PC-9 (cell line): Measurements from ENCODE around the gene IVD. TPM values are rescaled to one million over a fixed set of nuclear protein-coding genes. Genes with fewer than 3 reads are reported as not detected.

Source experiments
- BruUV-seq: library from RNA; stranded (reverse); fragments of 400-500 nt; replicated peaks from 2 replicates; lab custom pipeline; 2021; lab: Mats Ljungman, UMichigan
- CTCF ChIA-PET: fragments of 300-600 bp; sonication (Branson Sonifier 250); formaldehyde crosslinking; loops from one replicate; lab custom pipeline; 2022; ENCODE audit warnings: antibody characterized with exemption; lab: Charles Lee
- POLR2A ChIA-PET: fragments of 300-600 bp; sonication (Branson Sonifier 250); formaldehyde crosslinking; loops from one replicate; lab custom pipeline; 2022; ENCODE audit warnings: antibody characterized with exemption; ENCODE audit not compliant: unreplicated experiment; lab: Charles Lee
- DNase-seq, 2 experiments: peaks; one replicate each; pipeline versions ENCODE4 v3.0.0 to v3.0.0-alpha.2; 2015 to 2022; ENCODE audit warnings: mixed read lengths in 1 of 2
- H2AFZ ChIP-seq: fragments of 200-600 bp; sonication (generic); 2 replicates; pipeline ENCODE4 v1.8.1; 2017; ENCODE audit warnings: antibody characterized with exemption
- H3F3A ChIP-seq: fragments of 200-600 bp; sonication (generic); 2 replicates; pipeline ENCODE4 v1.8.1; 2017; ENCODE audit warnings: antibody characterized with exemption, mild to moderate bottlenecking, low read depth; ENCODE audit not compliant: insufficient read depth
- H3K27ac ChIP-seq: fragments of 200-600 bp; sonication (generic); 2 replicates; pipeline ENCODE4 v1.6.1; 2016; ENCODE audit warnings: mixed run types
- H3K27me3 ChIP-seq: fragments of 200-600 bp; sonication (generic); 2 replicates; pipeline ENCODE4 v1.6.1; 2016; ENCODE audit warnings: low read depth, mixed run types; ENCODE audit not compliant: insufficient read depth
- H3K36me3 ChIP-seq: fragments of 200-600 bp; sonication (generic); 2 replicates; pipeline ENCODE4 v1.6.1; 2016; ENCODE audit warnings: low read depth, mixed run types
- H3K4me1 ChIP-seq: fragments of 200-600 bp; sonication (generic); replicated peaks from 2 replicates; pipeline ENCODE4 v1.6.1; 2016; ENCODE audit warnings: mixed run types; ENCODE audit not compliant: insufficient read depth
- H3K4me2 ChIP-seq: fragments of 200-600 bp; sonication (generic); 2 replicates; pipeline ENCODE4 v1.6.1; 2017; ENCODE audit warnings: mixed run types
- H3K4me3 ChIP-seq: fragments of 200-600 bp; sonication (generic); 2 replicates; pipeline ENCODE4 v1.6.1; 2016; ENCODE audit warnings: mixed run types
- H3K79me2 ChIP-seq: fragments of 200-600 bp; sonication (generic); 2 replicates; pipeline ENCODE4 v1.6.1; 2017; ENCODE audit warnings: low read depth, mixed run types
- H3K9me2 ChIP-seq: fragments of 200-600 bp; sonication (generic); 2 replicates; pipeline ENCODE4 v1.8.1; 2017; ENCODE audit warnings: mild to moderate bottlenecking; ENCODE audit not compliant: insufficient read depth
- H3K9me3 ChIP-seq: fragments of 200-600 bp; sonication (generic); 2 replicates; pipeline ENCODE4 v1.8.1; 2016; ENCODE audit warnings: low read depth; ENCODE audit not compliant: insufficient read depth
- H4K20me1 ChIP-seq: fragments of 200-600 bp; sonication (generic); 2 replicates; pipeline ENCODE4 v1.8.1; 2017; ENCODE audit not compliant: insufficient read depth
- EZH2 ChIP-seq: fragments of 200-600 bp; sonication (generic); IDR thresholded peaks from 2 replicates; pipeline ENCODE4 v1.8.0; 2017; ENCODE audit warnings: antibody characterized with exemption, low read depth
- intact Hi-C: fragments of 100-400 bp; cut with micrococcal nuclease; formaldehyde crosslinking; loops from one replicate; pipeline ENCODE4 v1.10.0; 2022; ENCODE audit not compliant: unreplicated experiment
- total RNA-seq: library from RNA; stranded (reverse); gene quantifications from 2 replicates; pipeline ENCODE4 v1.2.3, GENCODE V29; 2021
- TF ChIP-seq, protein P1 (sequence below): fragments of 200-600 bp; sonication (generic); conservative IDR thresholded peaks from 2 replicates; pipeline ENCODE4 v1.6.1; 2017; ENCODE audit warnings: mixed run types, antibody characterized with exemption, mild to moderate bottlenecking, moderate library complexity

Gene IVD
- total RNA-seq, 1 experiment from 2014 or later: 82.5 TPM

DNA sequence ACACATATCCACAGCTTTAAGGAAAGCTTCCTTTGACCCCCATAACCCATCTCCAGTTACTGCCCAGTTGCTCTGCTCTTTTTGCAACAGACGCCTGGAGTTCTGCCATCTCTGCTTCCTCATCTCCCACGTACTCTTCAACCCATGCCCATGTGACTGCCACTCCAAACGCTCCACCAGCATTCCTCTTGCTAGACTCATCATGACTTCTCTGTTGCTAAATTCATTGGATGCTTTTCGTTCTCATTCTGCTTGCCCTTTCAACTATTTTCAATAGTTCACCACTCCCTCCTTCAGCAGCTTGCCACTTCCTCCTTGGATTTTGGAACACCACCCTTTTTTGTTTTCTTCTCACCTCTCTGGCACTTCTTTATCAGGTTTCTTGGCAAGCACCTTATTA, 25.7 kb upstream of the IVD start:
- DNase-seq: peak; percentile 87 to 95
- no peaks in the 10 kb centered on the region for H3K9me3 ChIP-seq
- no peak overlapping the region for H2AFZ ChIP-seq
- 0 out of 2 replicates have a peak, but pooled peaks cover 2% of the 10 kb centered on the region for H3K36me3 ChIP-seq
- H3K27ac ChIP-seq: peak overlapping the region; percentile 94
- H3K9me2 ChIP-seq: no peaks in the 10 kb centered on the region; the same call in 1 of the 2 replicates
- TF ChIP-seq EZH2: no peak
- TF ChIP-seq, protein P1, sequence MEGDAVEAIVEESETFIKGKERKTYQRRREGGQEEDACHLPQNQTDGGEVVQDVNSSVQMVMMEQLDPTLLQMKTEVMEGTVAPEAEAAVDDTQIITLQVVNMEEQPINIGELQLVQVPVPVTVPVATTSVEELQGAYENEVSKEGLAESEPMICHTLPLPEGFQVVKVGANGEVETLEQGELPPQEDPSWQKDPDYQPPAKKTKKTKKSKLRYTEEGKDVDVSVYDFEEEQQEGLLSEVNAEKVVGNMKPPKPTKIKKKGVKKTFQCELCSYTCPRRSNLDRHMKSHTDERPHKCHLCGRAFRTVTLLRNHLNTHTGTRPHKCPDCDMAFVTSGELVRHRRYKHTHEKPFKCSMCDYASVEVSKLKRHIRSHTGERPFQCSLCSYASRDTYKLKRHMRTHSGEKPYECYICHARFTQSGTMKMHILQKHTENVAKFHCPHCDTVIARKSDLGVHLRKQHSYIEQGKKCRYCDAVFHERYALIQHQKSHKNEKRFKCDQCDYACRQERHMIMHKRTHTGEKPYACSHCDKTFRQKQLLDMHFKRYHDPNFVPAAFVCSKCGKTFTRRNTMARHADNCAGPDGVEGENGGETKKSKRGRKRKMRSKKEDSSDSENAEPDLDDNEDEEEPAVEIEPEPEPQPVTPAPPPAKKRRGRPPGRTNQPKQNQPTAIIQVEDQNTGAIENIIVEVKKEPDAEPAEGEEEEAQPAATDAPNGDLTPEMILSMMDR: no peak
- ChIA-PET POLR2A (interaction anchor here (0.6 kb wide), 2 partner anchors 51 to 153 kb away, joined by 4 to 8 read pairs; no protein-coding TSS in a partner anchor), CTCF (interaction anchor here (0.6 to 1.0 kb wide), 3 partner anchors 42 to 210 kb away, joined by 3 to 4 read pairs (median 3); no protein-coding TSS in a partner anchor)
- intact Hi-C loops: loop anchor here (5.0 kb wide), 1 partner anchor 42 kb away; no protein-coding TSS in a partner anchor
- peaks cover 45% of the 10 kb centered on the region for H3K4me1 ChIP-seq
- no peaks in the 10 kb centered on the region for H3K27me3 ChIP-seq
- peaks cover 22% of the 10 kb centered on the region for H3F3A ChIP-seq
- BruUV-seq: no TSS peak
- peaks cover 21% of the 10 kb centered on the region for H3K79me2 ChIP-seq
- H3K4me2 ChIP-seq: peak overlapping the region; percentile 61
- H4K20me1 ChIP-seq: no peaks in the 10 kb centered on the region
- H3K4me3 ChIP-seq: 0 out of 2 replicates have a peak overlapping the region, but pooled peaks have one; percentile 13

DNA sequence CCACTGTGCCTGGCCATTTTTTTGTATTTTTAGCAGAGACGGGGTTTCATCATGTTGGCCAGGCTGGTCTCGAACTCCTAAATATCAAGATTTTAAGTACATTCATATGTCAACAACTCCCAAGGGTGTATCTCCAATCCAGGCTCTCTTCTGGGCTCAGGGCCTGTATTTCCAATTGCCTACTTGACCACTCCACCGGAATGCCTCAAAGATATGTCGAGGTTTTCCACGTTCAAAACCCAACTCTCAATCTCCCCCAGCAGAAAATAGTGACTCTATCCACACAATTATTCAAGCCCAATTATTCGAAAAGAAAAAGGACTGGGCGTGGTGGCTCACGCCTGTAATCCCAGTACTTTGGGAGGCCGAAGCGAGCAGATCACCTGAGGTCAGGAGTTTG, 25.0 kb upstream of the IVD start:
- Histone ChIP-seq H3K27ac (peak overlapping the region; percentile 94), H3F3A (peaks cover 29% of the 10 kb centered on the region), H3K9me3 (no peaks in the 10 kb centered on the region), H2AFZ (no peak overlapping the region), H3K4me2 (peak overlapping the region; percentile 61), H3K27me3 (no peaks in the 10 kb centered on the region), H3K4me3 (peak overlapping the region; percentile 13; the same call in 1 of the 2 replicates), H3K36me3 (0 out of 2 replicates have a peak, but pooled peaks cover 4% of the 10 kb centered on the region), H3K79me2 (peaks cover 29% of the 10 kb centered on the region), H3K4me1 (peaks cover 50% of the 10 kb centered on the region), H4K20me1 (no peaks in the 10 kb centered on the region), H3K9me2 (no peaks in the 10 kb centered on the region; the same call in 1 of the 2 replicates)
- intact Hi-C loops: loop anchor here (5.0 kb wide), 1 partner anchor 42 kb away; no protein-coding TSS in a partner anchor
- no peak for DNase-seq
- TF ChIP-seq, protein P1: no peak
- no peak for TF ChIP-seq EZH2
- POLR2A ChIA-PET: no interaction called here
- no TSS peak for BruUV-seq
- CTCF ChIA-PET: no interaction called here

DNA sequence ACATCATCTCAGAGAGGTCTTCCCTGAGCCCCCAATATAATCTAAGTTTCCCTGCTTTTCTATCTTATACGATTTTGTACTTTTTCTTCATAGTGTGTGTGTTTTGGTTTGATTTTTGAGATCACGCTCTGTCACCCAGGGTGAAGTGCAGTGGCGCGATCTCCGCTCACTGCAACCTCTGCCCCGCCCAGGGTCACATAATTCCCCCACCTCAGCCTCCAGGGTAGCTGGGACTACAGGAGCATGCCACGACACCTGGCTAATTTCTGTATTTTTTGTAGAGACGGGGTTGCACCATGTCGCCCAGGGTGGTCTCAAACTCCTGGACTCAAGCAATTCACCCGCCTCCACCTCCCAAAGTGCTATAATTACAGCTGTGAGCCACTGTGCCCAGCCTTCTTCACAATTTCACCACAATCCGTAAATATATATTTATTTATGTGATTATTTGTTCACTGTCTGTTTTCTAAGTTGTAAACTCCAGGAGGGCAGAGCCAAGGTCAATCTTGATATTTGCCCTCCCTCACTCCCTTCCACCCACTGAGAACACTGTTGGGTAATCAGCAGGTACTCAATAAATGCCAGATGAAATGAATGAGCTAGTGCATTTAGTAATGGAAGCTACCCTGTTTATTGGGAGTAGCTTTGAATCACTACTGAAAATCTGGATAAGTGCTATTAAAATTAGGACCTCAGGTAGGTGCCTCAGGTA, 23.6 kb upstream of the IVD start:
- no peaks in the 10 kb centered on the region for H3K27me3 ChIP-seq
- H3F3A ChIP-seq: peaks cover 35% of the 10 kb centered on the region
- ChIA-PET POLR2A (interaction anchor here (0.6 kb wide), 1 partner anchor 23 kb away, joined by 3 read pairs; no protein-coding TSS in a partner anchor), CTCF (interaction anchor here (1.0 kb wide), 1 partner anchor 44 kb away, joined by 3 read pairs; no protein-coding TSS in a partner anchor)
- peak overlapping the region; percentile 89 for H2AFZ ChIP-seq
- H3K4me2 ChIP-seq: peak overlapping the region; percentile 91
- BruUV-seq: no TSS peak
- no peaks in the 10 kb centered on the region for H4K20me1 ChIP-seq
- peaks cover 50% of the 10 kb centered on the region for H3K4me1 ChIP-seq
- H3K9me2 ChIP-seq: no peaks in the 10 kb centered on the region; the same call in 1 of the 2 replicates
- 0 out of 2 replicates have a peak, but pooled peaks cover 4% of the 10 kb centered on the region for H3K36me3 ChIP-seq
- intact Hi-C loops: loop anchor here (5.0 kb wide), 1 partner anchor 40 kb away; no protein-coding TSS in a partner anchor
- no peaks in the 10 kb centered on the region for H3K9me3 ChIP-seq
- H3K4me3 ChIP-seq: 0 out of 2 replicates have a peak overlapping the region, but pooled peaks have one; percentile 76
- H3K27ac ChIP-seq: peak overlapping the region; percentile 45
- no peak for DNase-seq
- peaks cover 32% of the 10 kb centered on the region for H3K79me2 ChIP-seq
- TF ChIP-seq, protein P1: no peak
- TF ChIP-seq EZH2: no peak
